Activated CD4-positive, alpha-beta T cell treated with anti-CD3 and anti-CD28 coated beads, Interleukin-2, amount 10 ng/mL, durations not matched to agents 7 days and 5 days (primary cell): ENCODE data around the gene MACROD2. TPM values are rescaled to one million over a fixed set of nuclear protein-coding genes. Genes with fewer than 3 reads are reported as not detected.

Experiments
- CTCF ChIA-PET: fragments of 350-600 bp; sonication (Branson Sonifier 250); formaldehyde crosslinking; loops from one replicate; lab custom pipeline; 2021; ENCODE audit warnings: antibody characterized with exemption; lab: Charles Lee
- POLR2A ChIA-PET: fragments of 350-600 bp; sonication (Branson Sonifier 250); formaldehyde crosslinking; loops from one replicate; lab custom pipeline; 2021; ENCODE audit warnings: antibody characterized with exemption; lab: Charles Lee
- DNase-seq: peaks from one replicate; pipeline ENCODE4 v3.0.0-alpha.2; 2020
- H3K27ac Mint-ChIP-seq: one replicate; pipeline ENCODE4 v1.8.0; 2021; ENCODE audit warnings: mild to moderate bottlenecking, moderate library complexity, mixed read lengths
- H3K27me3 Mint-ChIP-seq: one replicate; pipeline ENCODE4 v1.8.0; 2021; ENCODE audit warnings: mixed read lengths
- H3K36me3 Mint-ChIP-seq: one replicate; pipeline ENCODE4 v1.8.0; 2021; ENCODE audit warnings: low read depth, mixed read lengths
- H3K4me1 Mint-ChIP-seq: one replicate; pipeline ENCODE4 v1.8.0; 2021; ENCODE audit warnings: mixed read lengths
- H3K4me3 Mint-ChIP-seq: one replicate; pipeline ENCODE4 v1.8.0; 2021; ENCODE audit warnings: mild to moderate bottlenecking, moderate library complexity, mixed read lengths
- H3K9me3 Mint-ChIP-seq: one replicate; pipeline ENCODE4 v1.8.0; 2021; ENCODE audit warnings: mixed read lengths
- total RNA-seq, 2 experiments: library from RNA; stranded (reverse); gene quantifications; one replicate each; pipeline ENCODE4 v1.2.3, GENCODE V29; 2021

Gene MACROD2
- total RNA-seq, 2 experiments from 2014 or later, result not detected

DNA sequence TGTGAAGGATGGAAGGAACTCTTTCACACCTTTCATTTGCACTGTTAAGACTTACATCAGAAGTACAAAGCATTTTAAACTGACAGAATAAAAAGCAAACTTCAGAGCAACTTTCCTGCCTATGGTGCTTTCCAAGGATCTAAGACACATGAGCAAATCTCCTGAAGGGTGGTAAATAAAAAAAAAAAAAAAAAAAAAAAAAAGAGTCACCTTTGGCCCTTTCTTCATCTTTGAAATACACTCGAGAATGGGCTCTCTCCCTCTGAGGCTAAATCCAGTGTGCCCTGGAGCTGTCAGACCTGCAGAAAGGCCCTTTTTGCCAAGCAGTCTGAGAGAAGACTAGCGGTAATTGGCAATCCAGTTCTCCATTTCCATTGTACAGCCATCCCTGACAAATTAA lies 1455.9 kb downstream of the MACROD2 start:
- Mint-ChIP-seq H3K27me3 (no peaks in the 10 kb centered on the region), H3K4me1 (no peaks in the 10 kb centered on the region), H3K36me3 (no peaks in the 10 kb centered on the region), H3K27ac (no peak overlapping the region), H3K4me3 (no peak overlapping the region), H3K9me3 (no peaks in the 10 kb centered on the region)
- CTCF ChIA-PET, result no interaction called here
- POLR2A ChIA-PET, result no interaction called here
- no peak for DNase-seq

DNA sequence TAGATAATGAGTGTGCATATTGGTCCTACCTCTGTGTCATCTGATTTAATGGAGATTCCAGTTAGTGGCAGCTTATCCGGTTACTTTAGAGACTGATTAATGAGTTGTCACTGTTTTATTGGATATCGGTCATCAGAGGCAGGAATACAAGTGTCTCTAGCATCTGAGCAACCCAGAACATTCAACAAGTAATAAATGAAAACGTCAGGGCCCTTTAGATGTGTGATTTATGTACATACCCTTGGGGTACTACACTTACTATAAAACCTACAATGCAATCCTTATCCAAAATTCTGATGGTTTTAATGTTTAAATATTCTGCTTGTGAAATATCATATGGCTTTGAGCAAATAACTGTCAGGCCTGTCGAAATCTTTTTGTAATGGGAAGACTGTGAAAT lies 1460.0 kb downstream of the MACROD2 start:
- no peak for DNase-seq
- Mint-ChIP-seq H3K4me3 (no peak overlapping the region), H3K4me1 (no peaks in the 10 kb centered on the region), H3K36me3 (no peaks in the 10 kb centered on the region), H3K27ac (no peak overlapping the region), H3K27me3 (no peaks in the 10 kb centered on the region), H3K9me3 (peaks cover 1% of the 10 kb centered on the region)
- CTCF ChIA-PET, result no interaction called here
- POLR2A ChIA-PET, result no interaction called here

DNA sequence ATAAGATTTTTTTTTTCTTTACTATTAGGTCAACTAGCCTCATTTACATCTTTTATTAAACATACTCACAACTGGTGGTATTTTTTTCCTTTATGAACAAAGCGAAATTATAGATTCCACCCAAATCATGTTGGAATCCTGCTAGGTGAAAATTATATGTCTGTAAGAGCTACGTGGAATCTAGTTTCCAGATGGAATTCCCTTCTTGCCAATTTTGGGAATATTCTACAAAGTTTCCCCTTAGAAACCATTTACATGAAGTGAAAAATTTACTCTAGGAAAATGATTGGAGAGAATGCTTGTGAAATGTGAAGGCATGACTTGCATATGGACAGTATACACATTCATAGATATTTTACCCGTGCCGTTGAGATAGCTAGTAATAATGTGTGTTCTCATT lies 1466.6 kb downstream of the MACROD2 start:
- ChIA-PET POLR2A (no interaction called here), CTCF (no interaction called here)
- no peaks in the 10 kb centered on the region for H3K27me3 Mint-ChIP-seq
- DNase-seq, result no peak
- H3K27ac Mint-ChIP-seq, result no peak overlapping the region
- no peaks in the 10 kb centered on the region for H3K36me3 Mint-ChIP-seq
- no peaks in the 10 kb centered on the region for H3K4me1 Mint-ChIP-seq
- H3K4me3 Mint-ChIP-seq, result no peak overlapping the region
- peaks cover 5% of the 10 kb centered on the region for H3K9me3 Mint-ChIP-seq

DNA sequence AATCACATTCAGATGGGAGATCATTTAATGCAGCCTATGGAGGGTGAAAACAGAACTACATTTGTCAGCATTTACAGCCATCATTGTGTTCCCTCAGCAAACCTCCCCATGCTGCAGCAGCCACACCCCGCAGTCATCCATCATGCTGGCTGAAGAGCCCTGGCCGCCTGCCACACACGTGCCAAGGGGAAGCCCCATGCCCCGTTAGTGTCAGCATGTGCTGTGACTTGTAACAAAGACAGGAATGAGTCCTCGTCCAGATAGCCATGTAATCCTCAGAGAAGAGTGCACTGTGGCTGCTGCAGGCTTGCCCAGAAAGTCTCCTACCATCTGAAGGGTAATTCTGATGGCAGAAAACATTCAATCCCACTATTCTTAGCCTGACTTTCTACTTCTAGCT lies 1480.2 kb downstream of the MACROD2 start:
- Mint-ChIP-seq H3K9me3 (peaks cover 2% of the 10 kb centered on the region), H3K27ac (no peak overlapping the region), H3K4me1 (no peaks in the 10 kb centered on the region), H3K27me3 (no peaks in the 10 kb centered on the region), H3K36me3 (no peaks in the 10 kb centered on the region), H3K4me3 (no peak overlapping the region)
- CTCF ChIA-PET, result no interaction called here
- DNase-seq, result no peak
- POLR2A ChIA-PET, result no interaction called here

DNA sequence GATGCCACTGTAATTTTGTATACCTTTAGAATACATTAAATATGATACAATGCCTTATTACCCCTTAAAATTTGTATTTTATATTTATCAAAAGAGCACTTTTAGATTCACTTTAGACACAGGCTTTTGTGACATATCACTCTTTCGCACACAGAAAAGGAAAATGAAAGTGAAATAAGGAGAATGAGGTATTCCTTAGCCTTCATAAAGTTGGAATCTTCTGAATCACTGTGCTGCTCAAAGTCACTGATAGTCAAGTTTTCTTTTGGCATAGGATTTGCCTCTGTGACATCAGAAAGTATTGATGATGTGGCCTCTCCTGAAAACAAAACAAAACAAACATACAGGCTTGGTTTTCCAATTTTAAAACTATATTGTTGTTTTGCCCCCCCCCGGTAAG lies 1480.9 kb downstream of the MACROD2 start:
- Mint-ChIP-seq H3K4me1 (no peaks in the 10 kb centered on the region), H3K4me3 (no peak overlapping the region), H3K27ac (no peak overlapping the region), H3K27me3 (no peaks in the 10 kb centered on the region), H3K9me3 (peaks cover 6% of the 10 kb centered on the region), H3K36me3 (no peaks in the 10 kb centered on the region)
- no peak for DNase-seq
- POLR2A ChIA-PET, result no interaction called here
- CTCF ChIA-PET, result no interaction called here

DNA sequence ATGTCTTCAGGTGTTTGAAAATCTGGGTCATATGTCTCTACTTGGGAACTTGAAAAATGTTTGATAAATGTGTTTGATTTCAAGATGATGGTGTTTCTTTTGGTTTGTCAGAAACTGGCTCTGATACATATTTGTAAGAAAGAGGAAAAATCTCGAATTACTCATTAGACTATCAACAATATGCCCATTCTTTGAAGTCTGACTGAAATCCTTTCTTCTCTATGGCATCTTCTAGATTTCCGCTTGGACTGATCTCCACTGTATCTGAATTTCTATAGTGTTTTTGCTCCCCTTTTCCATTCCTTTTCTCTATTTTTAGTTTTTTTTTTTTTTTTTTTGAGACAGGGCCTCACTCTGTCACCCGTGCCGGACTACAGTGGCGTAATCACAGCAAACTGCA lies 1481.5 kb downstream of the MACROD2 start:
- H3K9me3 Mint-ChIP-seq, result peaks cover 6% of the 10 kb centered on the region
- H3K4me1 Mint-ChIP-seq, result no peaks in the 10 kb centered on the region
- H3K4me3 Mint-ChIP-seq, result no peak overlapping the region
- H3K27me3 Mint-ChIP-seq, result no peaks in the 10 kb centered on the region
- no peak overlapping the region for H3K27ac Mint-ChIP-seq
- DNase-seq, result no peak
- CTCF ChIA-PET, result no interaction called here
- H3K36me3 Mint-ChIP-seq, result no peaks in the 10 kb centered on the region
- POLR2A ChIA-PET, result no interaction called here

DNA sequence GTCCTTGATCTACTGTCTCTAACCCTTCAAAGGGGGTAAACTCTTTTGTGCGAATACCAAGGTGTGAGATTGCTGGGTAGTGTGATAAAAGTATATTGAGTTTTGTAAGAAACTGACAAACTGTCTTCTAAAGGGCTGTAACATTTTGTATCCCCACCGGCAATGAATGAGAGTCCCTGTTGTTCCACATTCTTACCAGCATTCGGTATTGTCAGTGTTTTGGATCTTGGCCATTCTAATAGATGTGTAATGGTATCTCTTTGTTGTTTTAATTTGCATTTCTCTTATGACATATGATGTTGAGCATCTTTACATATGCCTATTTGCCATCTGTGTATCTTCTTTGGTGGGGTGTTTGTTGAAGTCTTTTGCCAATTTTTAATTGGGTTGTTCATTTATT lies 1487.2 kb downstream of the MACROD2 start:
- Mint-ChIP-seq H3K4me1 (no peaks in the 10 kb centered on the region), H3K9me3 (peaks cover 6% of the 10 kb centered on the region), H3K36me3 (no peaks in the 10 kb centered on the region), H3K27ac (no peak overlapping the region), H3K4me3 (no peak overlapping the region), H3K27me3 (no peaks in the 10 kb centered on the region)
- POLR2A ChIA-PET, result no interaction called here
- DNase-seq, result no peak
- CTCF ChIA-PET, result no interaction called here

DNA sequence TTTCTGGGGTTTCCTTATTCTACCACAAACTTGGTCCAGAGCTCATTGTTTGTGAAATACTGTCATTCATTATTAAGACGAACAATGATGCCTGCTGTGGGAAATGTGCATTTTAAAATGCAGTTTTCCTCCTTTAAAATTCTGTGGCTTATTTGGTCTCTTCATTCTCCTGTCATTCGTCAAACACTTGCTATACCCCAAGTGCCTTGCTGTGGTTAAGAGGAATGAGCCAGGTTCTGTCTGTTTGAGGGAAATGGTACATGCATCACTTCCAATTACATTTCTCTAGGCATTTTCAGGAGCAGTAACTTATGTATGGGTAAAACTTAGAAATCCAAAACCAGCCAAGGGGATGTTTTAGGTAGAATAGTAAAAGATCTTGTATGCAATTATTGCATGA lies 1490.2 kb downstream of the MACROD2 start:
- H3K9me3 Mint-ChIP-seq, result peaks cover 8% of the 10 kb centered on the region
- no peaks in the 10 kb centered on the region for H3K4me1 Mint-ChIP-seq
- no peaks in the 10 kb centered on the region for H3K36me3 Mint-ChIP-seq
- no peak for DNase-seq
- no peak overlapping the region for H3K27ac Mint-ChIP-seq
- POLR2A ChIA-PET, result no interaction called here
- CTCF ChIA-PET, result no interaction called here
- no peak overlapping the region for H3K4me3 Mint-ChIP-seq
- H3K27me3 Mint-ChIP-seq, result no peaks in the 10 kb centered on the region

DNA sequence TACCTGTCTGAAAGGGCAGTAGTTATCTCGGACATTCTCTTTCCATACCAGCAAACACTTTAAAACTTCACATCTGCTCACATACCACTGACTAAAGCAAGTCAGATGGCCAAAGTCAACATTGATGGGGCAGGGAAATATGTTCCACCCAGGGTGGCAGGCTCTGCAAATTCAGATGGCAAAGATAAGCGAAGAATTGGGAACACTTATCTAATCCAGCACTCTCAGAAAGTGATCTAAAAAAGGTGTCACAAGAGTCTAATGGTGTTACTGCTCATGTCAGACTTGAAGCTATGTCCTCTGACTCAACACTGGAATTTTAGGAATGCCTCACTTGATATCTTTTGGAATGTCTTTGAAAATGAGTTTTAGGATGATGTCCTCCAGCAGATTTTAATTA lies 1491.7 kb downstream of the MACROD2 start:
- Mint-ChIP-seq H3K9me3 (peaks cover 4% of the 10 kb centered on the region), H3K36me3 (no peaks in the 10 kb centered on the region), H3K27me3 (no peaks in the 10 kb centered on the region), H3K4me3 (no peak overlapping the region), H3K27ac (no peak overlapping the region), H3K4me1 (no peaks in the 10 kb centered on the region)
- ChIA-PET CTCF (no interaction called here), POLR2A (no interaction called here)
- no peak for DNase-seq

DNA sequence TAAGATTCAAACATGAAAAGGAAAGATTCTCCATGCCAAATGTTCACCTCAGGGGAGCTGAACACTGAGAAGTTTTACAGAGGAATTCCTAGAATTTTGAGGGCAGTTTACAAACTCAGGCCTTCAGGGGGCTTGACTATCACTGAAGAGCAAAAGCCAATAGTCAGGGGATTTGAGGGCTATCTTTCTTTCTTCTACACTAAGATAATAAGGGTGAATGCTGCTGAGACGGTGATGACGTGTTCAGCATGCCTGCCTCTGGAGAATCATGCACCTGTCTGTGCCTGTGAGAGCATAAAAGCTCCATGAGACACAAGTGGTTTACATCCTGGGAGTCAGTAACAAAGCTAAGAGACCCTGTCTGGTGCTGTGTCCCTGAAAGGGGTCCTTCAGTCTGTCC lies 1492.4 kb downstream of the MACROD2 start:
- no peaks in the 10 kb centered on the region for H3K27me3 Mint-ChIP-seq
- peaks cover 4% of the 10 kb centered on the region for H3K9me3 Mint-ChIP-seq
- DNase-seq, result no peak
- no peaks in the 10 kb centered on the region for H3K36me3 Mint-ChIP-seq
- no peaks in the 10 kb centered on the region for H3K4me1 Mint-ChIP-seq
- no peak overlapping the region for H3K4me3 Mint-ChIP-seq
- ChIA-PET POLR2A (no interaction called here), CTCF (no interaction called here)
- H3K27ac Mint-ChIP-seq, result no peak overlapping the region

DNA sequence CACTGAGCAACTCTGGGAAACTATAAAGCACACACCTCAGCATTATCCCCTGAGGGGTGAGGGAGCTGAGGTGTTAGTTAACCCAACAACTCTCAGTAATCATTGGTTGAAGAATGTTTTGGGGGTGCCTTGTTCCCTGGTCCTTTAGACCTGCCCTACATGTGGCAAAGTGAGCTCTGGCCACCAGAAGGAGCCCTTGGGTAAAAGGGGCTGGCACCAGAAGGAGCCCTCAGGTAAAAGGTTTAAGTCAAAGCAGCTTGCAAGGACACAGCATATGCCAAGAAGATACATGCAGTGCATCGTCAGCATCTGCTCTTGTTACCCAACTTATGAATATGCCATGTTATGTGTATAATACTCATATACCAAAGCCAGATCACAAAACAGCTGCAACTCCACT lies 1496.3 kb downstream of the MACROD2 start:
- CTCF ChIA-PET, result no interaction called here
- no peaks in the 10 kb centered on the region for H3K27me3 Mint-ChIP-seq
- DNase-seq, result no peak

DNA sequence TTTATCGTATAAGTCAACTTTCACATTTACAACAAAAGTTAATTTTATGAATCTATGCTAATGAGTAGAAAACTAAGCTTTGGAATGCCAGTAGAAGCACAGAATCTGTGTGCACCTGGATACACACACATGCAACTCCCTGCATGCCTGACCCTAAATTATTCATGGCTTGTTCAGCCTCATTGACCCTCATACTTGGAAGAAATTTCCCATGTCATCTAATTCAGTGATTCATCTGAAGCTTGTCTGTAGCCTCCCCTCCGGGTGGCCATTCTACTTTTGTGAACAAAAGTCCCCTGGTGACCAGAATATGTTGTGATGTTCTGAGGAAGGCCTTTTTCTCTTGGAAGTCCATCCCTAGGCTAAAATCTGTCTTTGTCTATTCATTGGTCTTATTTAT lies 1499.5 kb downstream of the MACROD2 start:
- Mint-ChIP-seq H3K27me3 (no peaks in the 10 kb centered on the region), H3K9me3 (no peaks in the 10 kb centered on the region), H3K36me3 (no peaks in the 10 kb centered on the region), H3K4me3 (no peak overlapping the region), H3K27ac (no peak overlapping the region), H3K4me1 (no peaks in the 10 kb centered on the region)
- ChIA-PET POLR2A (no interaction called here), CTCF (no interaction called here)
- no peak for DNase-seq

More for the DNA sequence above, 1496.3 kb downstream of the MACROD2 start:
- peaks cover 4% of the 10 kb centered on the region for H3K9me3 Mint-ChIP-seq
- no peaks in the 10 kb centered on the region for H3K4me1 Mint-ChIP-seq
- H3K27ac Mint-ChIP-seq, result no peak overlapping the region
- H3K4me3 Mint-ChIP-seq, result no peak overlapping the region
- no peaks in the 10 kb centered on the region for H3K36me3 Mint-ChIP-seq
- POLR2A ChIA-PET, result no interaction called here

DNA sequence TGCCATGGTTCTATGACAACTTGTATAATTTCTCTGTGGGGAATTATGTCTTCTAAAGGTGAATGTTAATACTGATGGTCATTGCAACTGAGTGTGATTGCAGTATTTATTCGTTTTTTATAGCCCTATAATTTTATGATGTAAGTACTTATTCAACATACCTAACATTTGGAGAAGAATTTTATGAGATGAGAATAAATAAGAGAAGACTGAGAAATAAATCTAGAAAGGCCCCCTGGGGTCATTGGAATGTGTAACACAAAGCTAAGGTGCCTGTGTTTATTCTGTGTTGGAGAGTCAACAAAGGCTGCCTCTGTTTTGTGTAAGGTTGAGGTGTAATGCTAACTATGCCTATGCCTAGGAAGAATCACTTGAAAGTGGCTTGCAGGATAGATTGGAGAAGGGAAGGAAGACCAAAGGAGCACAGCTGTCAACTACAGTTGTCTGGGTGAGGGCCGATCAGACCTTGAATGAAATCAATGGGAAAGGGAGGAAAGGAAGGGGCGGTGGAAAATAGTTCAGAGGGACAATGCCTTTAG lies 1501.3 kb downstream of the MACROD2 start:
- Mint-ChIP-seq H3K36me3 (no peaks in the 10 kb centered on the region), H3K27ac (no peak overlapping the region), H3K4me1 (no peaks in the 10 kb centered on the region), H3K9me3 (peaks cover 3% of the 10 kb centered on the region), H3K27me3 (no peaks in the 10 kb centered on the region), H3K4me3 (no peak overlapping the region)
- POLR2A ChIA-PET, result no interaction called here
- no peak for DNase-seq
- CTCF ChIA-PET, result no interaction called here

DNA sequence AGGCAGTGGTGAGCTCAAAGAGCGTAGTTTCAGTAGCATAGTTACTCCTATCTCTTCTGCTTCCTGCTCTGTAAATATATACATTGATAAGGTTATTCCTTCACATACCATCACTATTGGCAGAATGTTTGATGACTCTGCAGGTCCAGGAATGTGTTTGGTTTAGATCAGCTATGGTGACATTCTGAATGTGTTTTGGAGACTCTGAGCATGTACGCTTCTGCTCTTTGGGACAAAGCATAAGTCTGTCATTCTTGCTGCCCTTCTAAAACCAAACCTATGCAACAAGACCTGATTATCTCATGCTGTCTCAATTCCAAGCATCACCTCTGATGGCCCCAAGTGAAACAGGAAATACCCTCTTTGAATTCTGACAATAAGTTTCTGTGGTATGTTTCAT lies 1503.6 kb downstream of the MACROD2 start:
- no peak overlapping the region for H3K4me3 Mint-ChIP-seq
- POLR2A ChIA-PET, result no interaction called here
- DNase-seq, result no peak
- CTCF ChIA-PET, result interaction anchor here (0.6 kb wide), 1 partner anchor 270 kb away, joined by 4 read pairs; no protein-coding TSS in a partner anchor
- H3K27me3 Mint-ChIP-seq, result no peaks in the 10 kb centered on the region
- no peaks in the 10 kb centered on the region for H3K4me1 Mint-ChIP-seq
- H3K27ac Mint-ChIP-seq, result no peak overlapping the region
- peaks cover 3% of the 10 kb centered on the region for H3K9me3 Mint-ChIP-seq
- H3K36me3 Mint-ChIP-seq, result no peaks in the 10 kb centered on the region
